ENCODE results near the gene SUB1.

SUB1 gene

GRCh38 chr5:32583582-32584232 lies 1.6 kb upstream of the SUB1 start:
- Histone ChIP-seq H3K18ac (ENCODE audit: low read length) (no peak overlapping the region), H3K79me1 (ENCODE audit: low read length) (peaks cover 6% of the 10 kb centered on the region), H3K4me1 (ENCODE audit: control insufficient read depth in 1 of 2, insufficient read depth in 2 of 2, low read length in 2 of 2) (no peaks in the 10 kb centered on the region), H3K4me3 (ENCODE audit: low read depth, low read length) (no peak overlapping the region), H3K79me2 (ENCODE audit: control insufficient read depth, insufficient read depth, low read length, poor library complexity) (peaks cover 10% of the 10 kb centered on the region), H2AK5ac (ENCODE audit: low read length) (no peak overlapping the region), H3K27ac (ENCODE audit: low read depth, low read length) (no peak overlapping the region), H3K23ac (ENCODE audit: low read length) (no peak overlapping the region), H2BK120ac (ENCODE audit: insufficient read depth, low read length, poor library complexity) (no peak overlapping the region), H3K36me3 (ENCODE audit: control insufficient read depth in 1 of 2, insufficient read depth in 2 of 2, low read length in 2 of 2) (peaks cover 2% of the 10 kb centered on the region in 2 experiments), H2BK5ac (ENCODE audit: low read depth, low read length, poor library complexity) (no peak overlapping the region), H4K8ac (ENCODE audit: low read depth, low read length) (no peak overlapping the region), H3K27me3 (ENCODE audit: insufficient read depth, low read length) (no peaks in the 10 kb centered on the region), H2AFZ (ENCODE audit: insufficient read depth, low read length, poor library complexity) (no peak overlapping the region), H3K4me2 (ENCODE audit: low read length) (no peak overlapping the region), H3K14ac (ENCODE audit: low read length) (no peak overlapping the region), H3K4ac (ENCODE audit: low read depth, low read length) (no peak overlapping the region), H3K9me3 (ENCODE audit: insufficient read depth, low read depth, low read length) (no peaks in the 10 kb centered on the region), H4K91ac (ENCODE audit: low read depth, low read length) (no peak overlapping the region), H4K12ac (ENCODE audit: low read depth, low read length) (no peak overlapping the region), H2BK12ac (ENCODE audit: low read length) (no peak overlapping the region), H3K9ac (ENCODE audit: low read length) (no peak overlapping the region)
- no peak for DNase-seq
- no CpG with 5 or more reads among the region's 16 CpGs for WGBS (ENCODE audit: extremely low coverage, insufficient coverage, insufficient read length)

DNA sequence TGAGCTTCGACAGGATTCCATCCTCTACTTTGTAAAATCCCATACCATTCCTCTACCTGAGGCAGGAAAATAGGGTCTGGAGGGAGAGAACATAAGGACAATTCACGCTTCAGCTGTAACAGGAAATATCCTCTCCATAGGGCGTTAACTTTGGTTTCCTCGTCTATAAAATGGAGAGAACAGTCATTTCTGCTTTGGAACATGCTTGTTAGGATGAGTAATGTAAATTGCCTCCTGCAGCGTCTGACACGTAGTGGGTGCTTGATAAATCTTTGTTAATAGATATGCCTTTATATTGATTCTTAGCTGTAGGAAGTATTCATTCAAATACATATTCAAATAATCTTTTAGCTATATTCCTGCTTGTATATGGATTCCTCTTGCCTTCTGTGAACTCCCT lies 711 bp upstream of the SUB1 start:
- Histone ChIP-seq H3K9ac (ENCODE audit: low read length) (no peak overlapping the region), H3K4me1 (ENCODE audit: control insufficient read depth in 1 of 2, insufficient read depth in 2 of 2, low read length in 2 of 2) (no peaks in the 10 kb centered on the region), H3K23ac (ENCODE audit: low read length) (no peak overlapping the region), H3K4me2 (ENCODE audit: low read length) (no peak overlapping the region), H3K36me3 (ENCODE audit: control insufficient read depth in 1 of 2, insufficient read depth in 2 of 2, low read length in 2 of 2) (peaks cover 6 to 8% of the 10 kb centered on the region in 2 experiments), H2AK5ac (ENCODE audit: low read length) (no peak overlapping the region), H3K4me3 (ENCODE audit: low read depth, low read length) (no peak overlapping the region), H2BK5ac (ENCODE audit: low read depth, low read length, poor library complexity) (no peak overlapping the region), H3K79me1 (ENCODE audit: low read length) (peaks cover 6% of the 10 kb centered on the region), H3K14ac (ENCODE audit: low read length) (no peak overlapping the region), H2BK12ac (ENCODE audit: low read length) (no peak overlapping the region), H4K12ac (ENCODE audit: low read depth, low read length) (no peak overlapping the region), H2AFZ (ENCODE audit: insufficient read depth, low read length, poor library complexity) (no peak overlapping the region), H2BK120ac (ENCODE audit: insufficient read depth, low read length, poor library complexity) (no peak overlapping the region), H3K18ac (ENCODE audit: low read length) (no peak overlapping the region), H3K27me3 (ENCODE audit: insufficient read depth, low read length) (no peaks in the 10 kb centered on the region), H3K27ac (ENCODE audit: low read depth, low read length) (no peak overlapping the region), H3K79me2 (ENCODE audit: control insufficient read depth, insufficient read depth, low read length, poor library complexity) (peaks cover 10% of the 10 kb centered on the region), H3K4ac (ENCODE audit: low read depth, low read length) (no peak overlapping the region), H3K9me3 (ENCODE audit: insufficient read depth, low read depth, low read length) (no peaks in the 10 kb centered on the region), H4K8ac (ENCODE audit: low read depth, low read length) (no peak overlapping the region), H4K91ac (ENCODE audit: low read depth, low read length) (no peak overlapping the region)
- WGBS (ENCODE audit: extremely low coverage, insufficient coverage, insufficient read length) = no CpG with 5 or more reads among the region's 6 CpGs
- no peak for DNase-seq

DNA sequence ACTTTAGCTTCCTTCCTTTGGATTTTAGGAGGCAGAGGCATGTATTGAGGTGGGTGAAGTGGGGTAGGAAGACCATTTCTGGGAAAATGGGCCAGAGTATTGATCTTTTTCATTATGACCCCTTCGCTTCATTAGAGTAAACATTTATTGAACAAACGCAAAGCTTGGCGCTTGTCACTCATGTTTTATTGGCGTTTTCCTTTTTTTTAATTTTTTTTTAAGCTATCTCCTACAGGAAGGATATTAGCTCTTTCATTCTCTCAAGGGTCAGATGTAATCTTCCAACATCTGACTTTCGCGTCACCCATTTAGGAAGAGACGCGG lies 273 bp upstream of the SUB1 start:
- Histone ChIP-seq H2BK12ac (ENCODE audit: low read length) (no peak overlapping the region), H2AK5ac (ENCODE audit: low read length) (no peak overlapping the region), H4K8ac (ENCODE audit: low read depth, low read length) (no peak overlapping the region), H3K27me3 (ENCODE audit: insufficient read depth, low read length) (no peaks in the 10 kb centered on the region), H3K27ac (ENCODE audit: low read depth, low read length) (no peak overlapping the region), H3K4me1 (ENCODE audit: control insufficient read depth in 1 of 2, insufficient read depth in 2 of 2, low read length in 2 of 2) (no peaks in the 10 kb centered on the region), H3K18ac (ENCODE audit: low read length) (no peak overlapping the region), H3K79me2 (ENCODE audit: control insufficient read depth, insufficient read depth, low read length, poor library complexity) (peaks cover 10% of the 10 kb centered on the region), H3K4me3 (ENCODE audit: low read depth, low read length) (no peak overlapping the region), H3K14ac (ENCODE audit: low read length) (no peak overlapping the region), H4K91ac (ENCODE audit: low read depth, low read length) (no peak overlapping the region), H3K9me3 (ENCODE audit: insufficient read depth, low read depth, low read length) (no peaks in the 10 kb centered on the region), H3K23ac (ENCODE audit: low read length) (no peak overlapping the region), H4K12ac (ENCODE audit: low read depth, low read length) (no peak overlapping the region), H3K9ac (ENCODE audit: low read length) (no peak overlapping the region), H3K4ac (ENCODE audit: low read depth, low read length) (no peak overlapping the region), H3K79me1 (ENCODE audit: low read length) (peaks cover 6% of the 10 kb centered on the region), H3K4me2 (ENCODE audit: low read length) (peak overlapping the region; percentile 31), H2BK5ac (ENCODE audit: low read depth, low read length, poor library complexity) (no peak overlapping the region), H2BK120ac (ENCODE audit: insufficient read depth, low read length, poor library complexity) (no peak overlapping the region), H2AFZ (ENCODE audit: insufficient read depth, low read length, poor library complexity) (no peak overlapping the region), H3K36me3 (ENCODE audit: control insufficient read depth in 1 of 2, insufficient read depth in 2 of 2, low read length in 2 of 2) (peaks cover 6 to 8% of the 10 kb centered on the region in 2 experiments)
- no peak for DNase-seq
- no CpG with 5 or more reads among the region's 8 CpGs for WGBS (ENCODE audit: extremely low coverage, insufficient coverage, insufficient read length)

DNA sequence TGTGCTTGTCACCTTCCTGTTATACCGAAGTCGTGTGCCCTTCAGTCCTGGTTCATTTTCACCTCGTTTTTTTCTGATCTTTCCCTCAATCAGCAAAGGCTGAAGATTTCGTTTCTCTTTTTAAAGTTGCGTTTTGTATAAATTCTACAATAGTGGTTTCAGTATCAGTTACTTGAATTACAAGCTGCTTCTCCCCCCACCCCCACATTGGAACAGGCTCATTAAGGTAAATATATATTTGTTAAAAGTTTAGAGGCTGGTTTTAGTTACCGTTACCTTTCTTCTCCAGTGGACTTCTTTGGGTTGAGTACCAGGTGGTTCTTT lies 881 bp downstream of the SUB1 start:
- Histone ChIP-seq H2BK12ac (ENCODE audit: low read length) (no peak overlapping the region), H3K4me1 (ENCODE audit: control insufficient read depth in 1 of 2, insufficient read depth in 2 of 2, low read length in 2 of 2) (no peaks in the 10 kb centered on the region), H2BK5ac (ENCODE audit: low read depth, low read length, poor library complexity) (no peak overlapping the region), H3K9me3 (ENCODE audit: insufficient read depth, low read depth, low read length) (no peaks in the 10 kb centered on the region), H3K27ac (ENCODE audit: low read depth, low read length) (no peak overlapping the region), H2AK5ac (ENCODE audit: low read length) (no peak overlapping the region), H3K4ac (ENCODE audit: low read depth, low read length) (peak overlapping the region; percentile 57), H3K23ac (ENCODE audit: low read length) (no peak overlapping the region), H3K36me3 (ENCODE audit: control insufficient read depth in 1 of 2, insufficient read depth in 2 of 2, low read length in 2 of 2) (peaks cover 8 to 9% of the 10 kb centered on the region in 2 experiments), H4K91ac (ENCODE audit: low read depth, low read length) (no peak overlapping the region), H3K14ac (ENCODE audit: low read length) (peak overlapping the region; percentile 55), H3K27me3 (ENCODE audit: insufficient read depth, low read length) (no peaks in the 10 kb centered on the region), H3K4me3 (ENCODE audit: low read depth, low read length) (peak overlapping the region; percentile 97), H2AFZ (ENCODE audit: insufficient read depth, low read length, poor library complexity) (peak overlapping the region; percentile 66), H3K79me1 (ENCODE audit: low read length) (peaks cover 6% of the 10 kb centered on the region), H3K79me2 (ENCODE audit: control insufficient read depth, insufficient read depth, low read length, poor library complexity) (peaks cover 10% of the 10 kb centered on the region), H2BK120ac (ENCODE audit: insufficient read depth, low read length, poor library complexity) (no peak overlapping the region), H4K12ac (ENCODE audit: low read depth, low read length) (no peak overlapping the region), H4K8ac (ENCODE audit: low read depth, low read length) (peak overlapping the region; percentile 30), H3K4me2 (ENCODE audit: low read length) (peak overlapping the region; percentile 59), H3K18ac (ENCODE audit: low read length) (no peak overlapping the region), H3K9ac (ENCODE audit: low read length) (peak overlapping the region; percentile 60)
- no peak for DNase-seq
- no CpG with 5 or more reads among the region's 6 CpGs for WGBS (ENCODE audit: extremely low coverage, insufficient coverage, insufficient read length)

Measured in trophoblast cell (in vitro differentiated cells and primary cell).